Small intestine (tissue), 7 donors: ENCODE results near the gene RXRG. TPM values are rescaled to one million over a fixed set of nuclear protein-coding genes. Genes with fewer than 3 reads are reported as not detected.

Source experiments
- DNase-seq, 2 donors: peaks; one replicate each; pipeline versions ENCODE4 v3.0.0 to v3.0.0-alpha.2; 2013
- FAIRE-seq: peaks from 2 replicates; lab custom pipeline; 2012; peaks lifted over from hg19 to GRCh38; lab: Jason Lieb, UNC
- H3K27ac ChIP-seq, 3 donors: one replicate each; pipeline ENCODE4 v1.5.1; 2013; ENCODE audit warnings: low read length in 2 of 3, mild to moderate bottlenecking in 2 of 3, control low read depth in 1 of 3, inconsistent platforms in 1 of 3, low read depth in 1 of 3, moderate library complexity in 1 of 3
- H3K27me3 ChIP-seq, 3 donors: one replicate each; pipeline ENCODE4 v1.6.1; 2013; ENCODE audit warnings: low read length in 3 of 3, inconsistent platforms in 1 of 3; ENCODE audit not compliant: control insufficient read depth in 3 of 3, insufficient read depth in 3 of 3
- H3K36me3 ChIP-seq, 3 donors: one replicate each; pipeline ENCODE4 v1.6.1; 2013; ENCODE audit warnings: low read length in 3 of 3, inconsistent platforms in 1 of 3, low read depth in 1 of 3, mild to moderate bottlenecking in 1 of 3, moderate library complexity in 1 of 3; ENCODE audit not compliant: control insufficient read depth in 3 of 3, insufficient read depth in 2 of 3
- H3K4me1 ChIP-seq, 3 donors: one replicate each; pipeline ENCODE4 v1.6.1; 2013; ENCODE audit warnings: low read length in 2 of 3, inconsistent platforms in 1 of 3, low read depth in 1 of 3, mild to moderate bottlenecking in 1 of 3, moderate library complexity in 1 of 3; ENCODE audit not compliant: control insufficient read depth in 3 of 3, insufficient read depth in 2 of 3
- H3K4me3 ChIP-seq, 3 donors: one replicate each; pipeline ENCODE4 v1.5.1; 2013; ENCODE audit warnings: low read length in 3 of 3, control low read depth in 1 of 3, inconsistent platforms in 1 of 3, low read depth in 1 of 3, mild to moderate bottlenecking in 1 of 3, moderate library complexity in 1 of 3
- H3K9me3 ChIP-seq, 2 donors: one replicate each; pipeline ENCODE4 v1.6.1; 2013; ENCODE audit warnings: low read depth in 1 of 2, low read length in 1 of 2; ENCODE audit not compliant: control insufficient read depth in 2 of 2, insufficient read depth in 1 of 2
- WGBS, 3 donors: extraction: QIAGEN DNeasy Blood & Tissue Kit; methylation state at CpG; one replicate each; pipeline ENCODE4 v1.1.7; 2013; 5-methylcytosine and 5-hydroxymethylcytosine counted together
- polyA plus RNA-seq, 4 donors: library from polyadenylated mRNA; stranded (reverse) in 3 of 4; unstranded in 1 of 4; fragments of 200-250 nt in 3 of 4; fragments of 120-200 nt in 1 of 4; gene quantifications; one replicate each; pipeline versions ENCODE4 v1.2.1 to v1.2.3, GENCODE V29; 2013
- donor health status: healthy with polysubstance abuse.
- donor health status: control.
- donor health status: control.
- donor health status: Bipolar disorder and iron deficiency.
- donor health status: healthy.

RXRG gene
- polyA plus RNA-seq, 4 donors: 1.1 to 1.2 (median 1.1) TPM; not detected in 1

DNA sequence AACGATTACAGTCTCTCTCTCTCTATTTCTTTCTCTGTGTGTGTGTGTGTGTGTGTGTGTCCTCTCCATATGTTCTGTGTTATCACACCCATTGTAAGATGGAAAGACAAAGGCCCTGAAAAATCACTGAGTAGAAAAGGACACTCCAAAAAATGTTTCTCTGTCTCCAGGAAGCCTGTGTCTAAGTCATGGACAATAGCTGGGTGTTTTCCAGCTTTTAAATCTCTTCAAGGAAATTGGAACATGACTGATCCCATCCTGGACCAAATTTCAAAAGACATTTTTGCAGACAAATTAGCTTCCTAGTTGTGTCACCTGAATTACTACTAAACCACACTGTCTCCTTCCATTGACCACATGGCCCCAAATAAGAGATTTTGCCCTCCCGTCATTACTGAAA, 57.4 kb downstream of the RXRG start:
- H3K4me3 ChIP-seq: no peak overlapping the region
- H3K4me1 ChIP-seq: no peaks in the 10 kb centered on the region
- 70 to 84% (median 84%) methylated on average over 2 of the region's 2 CpGs for WGBS, 3 donors
- no peaks in the 10 kb centered on the region for H3K36me3 ChIP-seq
- no peaks in the 10 kb centered on the region for H3K9me3 ChIP-seq
- DNase-seq (no peak), FAIRE-seq (no peak)
- H3K27me3 ChIP-seq: peaks cover 0 to 4% (median 2%) of the 10 kb centered on the region in 3 donors
- no peak overlapping the region for H3K27ac ChIP-seq

GRCh38 chr1:165383599-165384405, 61.1 kb downstream of the RXRG start:
- no peak for FAIRE-seq

DNA sequence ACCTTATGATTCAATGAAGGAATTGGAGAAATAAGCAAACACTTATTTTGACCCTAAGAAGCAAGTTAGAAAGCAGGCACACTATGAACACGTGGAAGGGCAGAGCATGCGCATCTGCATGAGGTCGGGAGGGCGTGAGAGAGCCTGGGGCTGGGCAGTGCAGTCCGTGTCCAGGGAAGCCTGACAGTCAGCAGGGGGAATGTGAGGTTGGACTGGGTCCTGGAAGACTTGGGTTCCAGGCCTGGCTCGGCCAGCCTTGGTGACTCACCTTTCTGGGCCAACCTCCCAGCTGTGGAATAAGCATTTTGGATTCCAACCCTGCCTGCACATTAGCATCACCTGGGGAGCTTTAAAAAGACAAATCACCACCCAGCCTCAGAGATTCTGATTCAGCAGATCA, 61.9 kb downstream of the RXRG start:
- Histone ChIP-seq H3K27ac (no peak overlapping the region), H3K36me3 (no peaks in the 10 kb centered on the region), H3K27me3 (peaks cover 0 to 7% (median 0%) of the 10 kb centered on the region in 3 donors), H3K4me3 (no peak overlapping the region), H3K9me3 (no peaks in the 10 kb centered on the region), H3K4me1 (no peaks in the 10 kb centered on the region)
- FAIRE-seq (no peak), DNase-seq (no peak)
- WGBS, 3 donors: 74 to 81% (median 81%) methylated on average over 6 of the region's 6 CpGs

More at GRCh38 chr1:165383599-165384405, 61.1 kb downstream of the RXRG start:
- Histone ChIP-seq H3K4me1 (no peaks in the 10 kb centered on the region), H3K9me3 (no peaks in the 10 kb centered on the region), H3K36me3 (no peaks in the 10 kb centered on the region), H3K4me3 (no peak overlapping the region), H3K27ac (no peak overlapping the region), H3K27me3 (peaks cover 0 to 7% (median 2%) of the 10 kb centered on the region in 3 donors)
- 71 to 82% (median 72%) methylated on average over 5 of the region's 5 CpGs for WGBS, 3 donors
- DNase-seq: no peak

DNA sequence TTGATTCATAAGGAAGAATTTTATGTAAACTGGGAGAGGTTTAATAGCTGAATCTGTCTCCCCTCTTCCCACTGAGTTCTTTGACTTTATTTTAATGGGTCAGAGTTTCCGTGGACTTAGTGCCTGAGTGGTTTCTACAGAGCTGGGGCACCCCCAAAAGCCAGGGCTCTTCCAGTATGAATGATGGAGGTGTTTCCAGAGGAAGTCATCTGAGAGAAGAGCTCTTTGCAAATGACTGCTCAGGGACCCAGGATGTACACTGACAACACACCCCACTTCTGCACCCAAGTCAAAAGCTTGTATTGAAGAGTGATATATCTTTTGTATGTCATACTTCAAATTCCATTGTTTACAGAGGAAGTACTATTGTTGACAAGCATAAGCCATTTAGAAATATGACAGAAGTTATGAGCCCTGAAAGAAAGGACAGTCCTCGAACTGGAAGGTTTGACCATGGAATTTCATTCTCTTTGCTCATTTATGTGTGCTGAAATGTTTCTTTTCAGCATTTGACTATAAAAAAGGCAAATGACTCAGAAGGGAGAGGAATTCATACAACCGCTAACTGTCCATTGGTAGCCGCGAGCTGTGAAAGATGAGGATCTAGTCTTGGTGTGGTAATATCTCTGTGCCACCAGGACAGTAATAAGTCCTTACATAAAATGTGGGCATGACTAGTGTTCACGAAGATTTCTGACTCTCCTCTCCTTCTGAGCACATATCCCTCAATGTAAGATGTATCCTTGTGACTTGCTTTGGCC, 63.0 kb downstream of the RXRG start:
- DNase-seq: no peak
- Histone ChIP-seq H3K36me3 (no peaks in the 10 kb centered on the region), H3K27me3 (peaks cover 0 to 9% (median 0%) of the 10 kb centered on the region in 3 donors), H3K9me3 (no peaks in the 10 kb centered on the region), H3K4me3 (no peak overlapping the region), H3K4me1 (no peaks in the 10 kb centered on the region), H3K27ac (no peak overlapping the region)
- 81 to 85% (median 85%) methylated on average over 6 of the region's 6 CpGs for WGBS, 3 donors
- FAIRE-seq: no peak

DNA sequence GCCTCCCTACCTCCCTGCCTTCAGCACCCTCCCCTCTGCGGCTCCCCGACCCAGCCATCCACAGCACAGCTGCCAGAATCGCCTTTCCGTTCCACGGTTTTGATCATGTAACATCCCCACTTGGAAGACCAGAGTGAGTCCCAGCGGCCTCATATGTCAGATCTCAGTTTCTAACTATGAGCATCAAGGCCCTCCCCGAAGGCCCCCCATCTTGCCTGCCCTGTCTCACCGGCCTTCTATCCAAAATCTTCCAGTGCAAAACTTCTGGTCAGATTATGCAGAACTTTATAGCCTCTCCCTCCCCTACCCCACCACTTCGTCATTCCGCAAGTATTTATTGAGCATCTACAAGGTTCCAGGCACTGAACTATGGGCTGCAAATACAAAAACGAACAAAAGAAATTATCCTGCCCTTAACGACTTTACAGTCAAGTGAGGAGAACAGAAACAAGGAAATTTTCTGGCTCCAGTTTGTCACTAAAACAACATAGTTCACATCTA, 68.1 kb downstream of the RXRG start:
- Histone ChIP-seq H3K4me1 (peaks cover 0 to 12% (median 0%) of the 10 kb centered on the region in 3 donors), H3K27ac (peak overlapping the region in 2 of 3 donors; percentile 3 to 4), H3K36me3 (no peaks in the 10 kb centered on the region), H3K4me3 (peak overlapping the region in 2 of 3 donors; percentile 29 to 49), H3K27me3 (peaks cover 0 to 28% (median 0%) of the 10 kb centered on the region in 3 donors), H3K9me3 (no peaks in the 10 kb centered on the region)
- 9 to 17% (median 16%) methylated on average over 12 of the region's 12 CpGs for WGBS, 3 donors
- FAIRE-seq: no peak
- DNase-seq: no peak

DNA sequence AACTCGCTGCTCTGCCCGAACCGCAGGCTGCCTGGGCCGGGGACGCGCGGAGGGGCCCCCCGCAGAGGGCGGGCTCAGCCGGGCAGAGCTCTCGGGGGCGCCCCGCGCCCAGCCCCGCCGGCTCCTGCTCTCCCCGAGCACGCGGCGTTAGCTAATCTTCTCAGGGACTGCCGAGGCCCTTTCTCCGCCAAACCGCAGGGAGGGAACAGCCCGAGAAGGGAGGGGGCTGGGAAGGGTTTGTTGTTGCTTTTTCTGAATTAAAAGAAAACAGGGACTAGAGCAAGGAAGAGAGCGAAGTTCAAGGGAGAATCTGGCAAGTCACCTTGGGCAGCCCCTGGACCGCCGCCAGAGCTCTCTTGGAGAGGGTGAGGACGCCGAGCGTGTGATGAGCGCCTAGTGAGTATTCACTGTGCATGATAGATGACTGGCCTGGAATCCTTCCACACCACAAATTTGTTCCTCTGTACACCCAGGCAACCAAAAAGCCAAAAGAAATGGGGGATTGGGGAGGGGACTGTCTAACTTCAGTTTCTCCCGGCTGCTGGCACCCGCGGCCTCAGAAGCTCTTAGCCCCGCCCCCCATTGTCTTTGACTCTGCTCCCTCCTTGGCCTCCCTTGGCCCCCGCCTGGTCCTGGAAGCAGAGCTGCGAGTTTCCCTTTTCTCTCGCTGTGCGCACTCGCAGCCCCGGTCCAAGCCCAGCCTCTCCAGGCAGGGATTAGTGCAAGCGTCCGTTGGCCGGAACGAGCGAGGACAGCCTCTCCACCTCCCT, 68.7 kb downstream of the RXRG start:
- no peaks in the 10 kb centered on the region for H3K9me3 ChIP-seq
- peaks cover 0 to 14% (median 0%) of the 10 kb centered on the region in 3 donors for H3K4me1 ChIP-seq
- 1 to 3% (median 3%) methylated on average over 45 to 46 of the region's 46 CpGs for WGBS, 3 donors
- H3K36me3 ChIP-seq: no peaks in the 10 kb centered on the region
- peaks cover 0 to 28% (median 0%) of the 10 kb centered on the region in 3 donors for H3K27me3 ChIP-seq
- peak overlapping the region in 2 of 3 donors; percentile 29 to 49 for H3K4me3 ChIP-seq
- no peak for FAIRE-seq
- peak; percentile 54 to 65 for DNase-seq
- H3K27ac ChIP-seq: peak overlapping the region in 2 of 3 donors; percentile 4 to 29

GRCh38 chr1:165375623-165376022, 69.3 kb downstream of the RXRG start:
- 5 to 20% (median 12%) methylated on average over 7 of the region's 7 CpGs for WGBS, 3 donors
- FAIRE-seq: no peak
- Histone ChIP-seq H3K27me3 (peaks cover 0 to 28% (median 0%) of the 10 kb centered on the region in 3 donors), H3K4me1 (peaks cover 0 to 14% (median 0%) of the 10 kb centered on the region in 3 donors), H3K9me3 (no peaks in the 10 kb centered on the region), H3K4me3 (peak overlapping the region in 2 of 3 donors; percentile 29 to 49), H3K27ac (peak overlapping the region in 2 of 3 donors; percentile 4 to 29), H3K36me3 (no peaks in the 10 kb centered on the region)
- no peak for DNase-seq
